NCI-H2171 (cell line): ENCODE data around the gene SMYD2.

Source experiments
- DNase-seq: peaks from one replicate; lab custom pipeline; 2025; lab: John Stamatoyannopoulos, UW

The SMYD2 gene

DNA sequence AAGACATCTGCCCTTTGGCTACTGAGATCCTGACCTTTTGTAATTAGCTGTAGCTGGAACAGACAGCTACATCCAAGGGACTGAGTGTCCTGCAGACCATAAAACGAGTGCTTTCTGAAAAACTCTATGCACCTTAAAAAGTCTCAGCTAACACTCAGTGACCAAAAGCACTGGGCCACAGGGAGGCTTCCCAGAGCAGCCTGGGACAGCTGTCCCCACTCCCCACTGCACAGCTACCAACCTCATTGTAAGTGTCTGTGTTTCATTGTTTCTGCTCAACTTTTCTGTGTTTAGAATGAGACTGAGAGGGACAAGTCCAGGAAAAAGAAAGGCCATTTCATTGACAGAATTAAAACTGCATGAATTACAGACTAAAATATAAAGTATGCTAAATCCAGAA is 80.7 kb downstream of the SMYD2 start:
- DNase-seq, result no peak

DNA sequence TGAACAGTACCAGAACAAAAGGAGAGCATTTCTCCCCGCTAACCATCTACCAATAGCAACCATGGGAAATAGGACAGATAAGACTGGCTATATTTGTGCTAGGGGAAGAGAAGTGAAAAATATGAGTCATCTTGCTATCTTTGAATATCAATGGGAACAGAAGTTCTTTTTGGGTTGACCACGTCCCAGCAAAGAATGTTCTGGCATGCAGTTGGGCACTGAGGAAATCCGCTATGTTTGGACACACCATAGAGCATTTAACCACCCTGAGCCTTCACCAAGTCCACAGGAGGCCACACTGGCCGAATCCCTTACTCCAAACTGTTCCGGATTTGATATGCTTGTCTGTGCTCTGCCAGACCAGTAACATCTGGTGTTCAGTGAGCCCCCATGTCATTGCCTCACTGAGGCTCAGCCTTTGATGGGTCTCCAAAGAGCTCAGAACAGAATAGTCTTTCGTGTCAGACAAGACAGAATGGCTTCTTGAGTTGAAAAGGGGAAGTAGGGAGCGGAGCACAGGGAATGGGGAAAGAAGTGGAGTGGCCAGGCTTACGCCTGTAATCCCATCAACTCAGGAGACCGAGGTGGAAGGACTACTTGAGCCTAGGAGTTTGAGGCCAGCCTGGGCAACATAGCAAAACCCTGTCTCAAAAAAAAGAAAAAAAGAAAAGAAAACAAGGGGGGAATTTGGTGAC is 81.4 kb downstream of the SMYD2 start:
- DNase-seq, result no peak

DNA sequence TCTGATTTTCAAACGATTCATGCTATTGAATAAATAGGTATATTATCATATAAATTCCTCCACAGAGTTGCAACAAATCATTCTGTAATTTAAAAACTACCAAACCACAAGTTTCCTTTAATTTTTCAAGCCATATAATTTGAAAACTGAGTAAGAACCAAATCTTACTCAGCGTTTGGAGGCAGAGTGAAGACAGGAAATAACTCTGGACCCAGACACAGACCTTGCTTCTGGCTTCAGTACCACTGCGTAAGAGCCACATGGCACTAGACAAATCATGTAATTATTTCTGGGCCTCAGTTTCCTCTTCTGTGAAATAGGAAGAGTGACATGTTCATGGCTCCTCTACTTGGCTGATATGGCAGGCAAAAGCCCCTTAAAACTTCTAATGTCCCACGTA is 82.4 kb downstream of the SMYD2 start:
- no peak for DNase-seq

DNA sequence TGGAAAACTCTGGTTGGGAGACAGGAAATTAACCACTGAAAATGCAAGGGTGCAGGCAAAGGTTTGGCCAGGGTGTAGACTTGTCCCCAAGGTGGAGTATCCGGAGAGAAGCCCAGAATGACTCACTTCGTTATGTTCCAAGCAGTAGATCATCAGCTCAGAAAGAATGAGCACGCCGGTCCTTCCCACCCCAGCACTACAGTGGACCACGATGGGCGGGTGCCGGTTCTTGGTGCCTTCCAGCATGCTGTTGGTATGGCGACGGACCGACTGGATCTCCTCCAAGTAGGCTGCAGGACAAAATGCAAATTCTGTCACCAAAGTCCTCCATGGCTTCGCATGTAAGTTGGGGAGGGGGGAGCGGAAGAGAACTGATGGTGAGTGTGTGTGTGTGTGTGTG is 83.4 kb downstream of the SMYD2 start:
- DNase-seq, result no peak

DNA sequence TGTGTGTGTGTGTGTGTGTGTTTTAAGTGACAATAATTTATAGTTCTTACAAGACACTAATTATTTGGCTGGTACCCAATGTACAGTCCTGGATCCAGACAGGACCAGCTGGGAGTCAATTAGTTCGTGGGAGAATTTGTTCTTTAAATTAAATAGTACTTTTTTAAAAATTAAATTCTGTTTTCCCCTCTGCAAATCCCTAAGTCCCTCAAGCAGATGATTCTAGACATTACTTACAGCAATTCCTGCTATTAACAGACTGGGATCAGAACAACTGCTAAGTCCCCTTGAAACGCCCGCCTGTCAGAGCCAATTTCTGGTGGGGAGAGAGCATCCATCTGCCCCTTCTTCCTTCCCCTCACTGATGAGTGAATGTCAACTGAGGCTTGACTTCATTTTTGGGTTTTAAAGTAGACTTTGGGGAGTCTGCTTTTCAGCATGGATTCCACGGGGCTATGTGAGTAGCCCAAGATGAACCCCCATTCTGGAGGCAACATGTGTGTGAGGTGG is 83.9 kb downstream of the SMYD2 start:
- peak; percentile 5 for DNase-seq

DNA sequence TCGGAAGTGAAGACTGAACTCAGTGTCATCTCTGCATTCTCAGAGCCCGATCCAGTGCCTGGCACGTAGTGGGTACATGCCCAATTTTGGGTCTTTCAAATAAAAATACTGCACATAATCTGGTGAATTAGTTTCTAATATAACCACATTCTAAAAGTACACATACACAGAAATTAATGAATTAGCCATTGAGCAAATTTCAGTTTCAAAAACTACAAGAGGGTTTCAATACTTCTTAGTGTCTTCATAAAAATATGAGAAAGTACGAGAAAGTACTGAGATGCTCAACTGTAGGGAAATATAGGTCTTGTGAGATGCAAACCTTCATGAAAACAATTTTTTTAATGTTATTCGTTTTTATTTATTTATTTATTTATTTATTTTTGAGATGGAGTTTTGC is 86.9 kb downstream of the SMYD2 start:
- DNase-seq, result no peak

DNA sequence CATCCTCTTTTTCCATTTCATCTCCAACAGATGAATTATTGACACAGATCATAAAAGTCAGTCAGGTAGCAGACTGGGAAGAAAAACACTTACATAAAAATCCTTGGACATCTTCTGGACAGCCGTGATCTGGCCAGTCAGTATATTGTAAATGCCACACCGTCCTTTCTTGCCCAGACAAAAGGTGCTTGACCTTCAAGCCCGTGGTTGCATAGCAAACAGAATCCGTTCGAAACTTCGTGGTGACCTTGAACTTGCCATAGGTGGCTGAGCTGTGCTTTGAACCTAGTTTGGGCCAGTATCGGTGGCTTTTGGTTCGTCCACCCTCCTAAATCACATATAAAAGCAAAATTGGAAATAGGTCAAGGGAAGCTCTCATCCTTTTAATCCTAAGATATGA is 88.4 kb downstream of the SMYD2 start:
- no peak for DNase-seq

DNA sequence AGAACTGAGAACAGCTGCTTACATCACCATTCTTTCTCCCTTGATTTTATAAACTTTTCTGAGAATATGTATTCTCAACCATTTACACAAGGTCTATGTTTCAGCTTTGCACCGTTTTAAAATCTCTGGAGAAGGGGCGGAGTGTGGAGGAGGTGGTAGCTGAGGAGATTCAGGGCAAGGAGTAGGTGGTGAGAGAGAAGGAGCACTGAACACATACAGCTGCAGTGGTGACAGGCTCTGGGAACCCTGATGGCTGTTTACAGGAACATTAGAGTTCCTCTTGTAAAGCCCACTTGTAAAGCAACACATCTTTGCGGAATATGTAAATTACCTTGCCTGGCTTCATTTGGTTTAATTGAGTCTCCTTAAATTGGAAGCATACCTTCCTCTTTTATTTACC is 89.7 kb downstream of the SMYD2 start:
- DNase-seq, result no peak

DNA sequence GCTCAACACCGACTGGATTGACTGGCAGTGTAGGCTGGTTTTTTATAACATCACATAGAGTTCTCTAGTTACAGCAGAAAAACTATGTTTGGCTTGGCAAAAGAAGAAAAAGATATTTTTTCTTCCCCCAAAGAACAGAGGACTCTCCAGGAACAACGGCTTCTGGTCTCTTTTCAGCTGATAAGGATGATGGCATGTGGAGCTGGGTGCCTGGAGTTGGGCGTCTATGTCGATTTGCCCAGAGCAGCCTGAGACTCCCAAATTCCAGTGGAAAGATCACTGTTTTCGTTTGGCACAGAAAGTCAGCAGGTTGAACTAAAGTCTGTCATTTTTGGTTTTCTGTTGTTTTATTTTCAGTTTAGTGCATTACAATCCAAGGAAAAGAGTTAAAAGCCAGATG is 91.1 kb downstream of the SMYD2 start:
- no peak for DNase-seq

DNA sequence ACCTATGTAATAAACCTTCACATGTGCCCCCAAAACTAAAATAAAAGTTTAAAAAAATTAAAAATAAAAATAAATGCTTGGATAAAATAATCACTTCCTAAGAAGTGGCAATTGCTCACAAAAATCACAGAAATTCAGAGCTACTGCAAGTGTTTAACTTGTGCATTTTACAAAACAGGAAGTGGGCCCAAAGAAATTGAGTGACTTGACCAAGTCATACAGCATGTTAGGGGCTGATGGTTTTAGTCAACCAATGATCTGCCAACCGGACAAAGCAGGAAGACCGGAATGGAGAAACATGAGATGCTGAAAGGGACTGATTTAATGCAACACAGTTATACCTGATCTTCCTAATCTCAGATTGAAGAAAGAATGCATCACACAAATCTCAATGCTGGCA is 96.5 kb downstream of the SMYD2 start:
- DNase-seq, result no peak

DNA sequence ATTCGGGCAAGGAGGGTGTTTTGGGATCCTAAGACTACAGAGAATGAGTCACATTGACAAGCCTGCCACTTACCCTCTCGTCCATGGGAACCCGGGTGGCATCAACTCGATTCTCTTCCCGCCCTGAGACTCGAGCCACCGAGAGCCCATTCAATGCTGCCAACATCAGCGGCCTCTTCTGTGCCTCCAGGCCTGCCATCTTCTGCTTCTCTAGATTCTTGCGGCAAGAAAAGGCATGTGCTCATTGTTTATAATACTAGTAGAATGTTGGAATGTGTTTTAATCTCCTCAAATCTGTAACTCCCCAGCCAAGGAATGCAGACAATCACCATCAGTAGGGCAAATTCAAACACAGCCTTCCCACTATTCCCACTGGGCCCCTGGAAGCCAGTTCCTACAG is 96.9 kb downstream of the SMYD2 start:
- no peak for DNase-seq

DNA sequence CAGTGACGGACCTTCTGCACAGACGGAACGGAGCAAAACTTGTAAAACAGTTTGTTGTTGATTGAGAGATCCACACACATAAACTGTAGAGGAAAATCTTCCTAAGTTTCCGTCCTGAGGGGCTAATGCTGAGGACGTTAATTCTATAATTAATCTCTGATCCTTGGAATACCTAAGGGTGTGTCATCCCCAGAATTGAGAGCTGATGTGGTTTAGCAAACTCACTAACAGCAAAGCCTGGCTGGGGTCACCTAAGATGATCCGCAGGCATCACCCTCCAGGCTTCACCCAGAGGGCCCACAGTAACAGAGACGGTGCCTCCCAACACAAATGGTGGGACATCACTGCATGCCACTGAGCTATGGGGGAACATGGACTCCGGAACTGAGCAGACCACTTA is 97.5 kb downstream of the SMYD2 start:
- DNase-seq, result no peak

DNA sequence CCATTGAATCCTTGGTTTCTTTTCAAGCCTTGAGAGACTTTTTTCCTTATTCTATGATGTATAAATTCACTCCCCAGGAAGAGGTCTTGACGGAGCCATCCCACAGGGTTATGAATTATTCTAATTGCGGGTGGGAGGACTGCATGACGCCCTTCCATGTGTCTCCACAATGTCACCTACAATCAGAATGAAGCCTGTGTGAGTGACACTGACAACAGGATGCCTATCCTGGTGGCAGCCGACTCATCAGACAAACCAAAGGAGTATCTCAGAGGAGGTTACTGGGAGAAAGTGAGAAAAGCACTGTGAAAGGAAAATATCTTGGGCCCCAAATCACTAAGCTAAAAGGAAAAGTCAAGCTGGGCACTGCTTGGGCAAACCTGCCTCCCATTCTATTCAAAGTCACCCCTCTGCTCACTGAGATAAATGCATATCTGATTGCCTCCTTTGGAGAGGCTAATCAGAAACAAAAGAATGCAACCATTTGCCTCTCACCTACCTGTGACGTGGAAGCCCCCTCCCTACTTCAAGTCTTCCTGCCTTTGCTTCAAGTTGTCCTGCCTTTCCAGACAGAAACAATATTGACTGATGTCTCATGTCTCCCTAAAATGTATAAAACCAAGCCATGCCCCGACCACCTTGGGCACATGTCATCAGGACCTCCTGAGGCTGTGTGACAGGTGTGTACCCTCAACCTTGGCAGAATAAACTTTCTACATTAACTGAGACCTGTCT is 98.4 kb downstream of the SMYD2 start:
- DNase-seq, result no peak

DNA sequence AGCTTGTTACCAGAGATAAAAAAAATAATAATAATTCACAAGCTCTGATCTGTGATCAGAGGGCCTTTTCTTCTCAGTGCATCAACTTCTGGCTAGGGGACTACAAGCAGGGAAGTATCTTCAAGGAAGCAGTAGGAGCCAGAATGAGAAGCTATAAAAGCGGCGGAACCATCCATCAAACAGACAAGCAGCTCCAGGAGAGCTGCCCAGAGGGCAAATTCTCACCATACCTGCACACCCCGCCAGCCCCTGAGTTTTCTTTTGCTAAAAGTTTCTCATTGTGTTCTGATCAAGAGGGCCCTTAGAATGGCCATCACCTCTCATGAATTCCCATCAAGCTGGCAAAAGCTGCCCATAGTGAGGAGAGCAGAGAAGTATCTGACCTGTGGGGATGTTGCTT is 99.4 kb downstream of the SMYD2 start:
- DNase-seq, result no peak

DNA sequence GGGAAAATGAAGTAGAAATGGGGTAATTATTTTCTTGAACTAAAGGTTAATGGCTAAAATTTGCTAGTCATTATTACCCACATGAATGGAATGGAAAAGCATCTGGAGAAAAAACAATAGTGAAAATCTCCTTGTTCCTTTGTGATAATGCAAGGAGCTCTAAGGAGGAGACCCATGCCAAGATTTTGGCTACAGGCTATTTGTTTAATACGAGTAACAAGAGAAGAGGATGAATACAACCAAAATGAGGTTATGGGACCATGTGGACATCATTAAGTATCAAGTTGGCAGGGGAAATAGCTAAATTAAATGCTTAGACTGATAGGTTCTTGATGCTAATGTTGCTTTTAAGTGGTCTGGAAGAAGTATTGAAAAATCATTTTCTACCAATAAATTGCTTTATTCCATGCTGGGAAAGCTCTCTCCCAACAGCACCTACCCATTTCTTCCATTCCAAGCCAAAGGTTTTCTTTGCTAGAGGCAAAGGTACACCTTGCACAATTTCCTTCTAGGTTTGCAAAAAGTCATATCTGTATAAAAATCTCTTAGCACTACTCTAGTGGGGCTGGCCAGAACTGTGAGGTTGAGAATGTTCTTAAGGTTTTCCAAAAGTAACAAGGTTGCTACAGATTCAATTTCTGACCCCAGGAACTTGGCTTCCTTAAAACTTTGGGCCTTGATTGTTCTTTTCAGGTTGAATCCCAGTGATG is 100.2 kb downstream of the SMYD2 start:
- DNase-seq, result no peak

DNA sequence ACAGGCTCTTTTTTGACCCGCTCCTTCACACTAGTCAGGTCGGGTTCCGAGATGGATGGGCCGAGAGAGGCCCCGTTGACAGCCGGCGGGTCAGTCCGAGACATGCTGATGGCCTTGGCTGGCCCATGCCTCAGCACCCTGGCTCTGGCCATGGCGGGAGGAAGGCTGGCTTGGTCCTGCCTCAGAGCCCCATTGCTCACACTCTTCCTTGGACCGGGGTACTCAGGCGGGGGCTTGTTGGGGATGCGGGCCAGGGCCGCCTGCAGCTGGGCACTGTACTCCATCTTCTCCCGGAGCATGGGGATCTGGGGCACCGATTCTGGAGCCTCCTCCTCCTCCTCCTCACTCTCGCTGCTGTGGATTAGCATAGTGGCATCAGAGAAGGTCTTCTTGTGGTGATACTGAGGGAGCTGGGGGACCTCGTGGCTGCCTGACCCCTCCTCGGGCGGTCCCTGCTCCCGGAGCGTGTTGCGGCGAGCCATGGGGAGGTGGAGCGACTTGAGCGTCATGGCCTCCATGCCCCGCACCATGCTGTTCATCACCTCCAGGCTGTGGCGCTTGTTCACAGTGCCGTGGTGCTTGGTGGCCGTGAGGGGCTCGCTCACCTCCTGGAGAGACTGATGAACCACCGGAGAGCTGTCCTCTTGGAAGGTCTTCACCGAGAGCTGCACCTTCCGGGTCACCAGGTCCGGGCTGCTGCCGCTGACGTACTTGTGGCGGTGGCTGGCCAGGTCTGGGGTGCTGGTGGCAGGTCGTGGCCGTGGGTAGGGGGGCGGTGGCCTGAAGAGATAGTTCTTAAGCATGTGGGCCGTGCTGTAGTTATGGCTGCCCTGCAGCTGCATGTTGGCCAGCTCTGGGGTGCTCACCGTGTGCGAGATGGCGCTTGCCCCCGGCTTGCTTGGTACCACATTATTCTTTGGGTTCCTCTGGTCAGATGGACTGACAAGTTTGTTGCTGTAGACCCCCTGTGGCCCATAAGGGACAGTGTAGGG is 102.7 kb downstream of the SMYD2 start:
- no peak for DNase-seq

DNA sequence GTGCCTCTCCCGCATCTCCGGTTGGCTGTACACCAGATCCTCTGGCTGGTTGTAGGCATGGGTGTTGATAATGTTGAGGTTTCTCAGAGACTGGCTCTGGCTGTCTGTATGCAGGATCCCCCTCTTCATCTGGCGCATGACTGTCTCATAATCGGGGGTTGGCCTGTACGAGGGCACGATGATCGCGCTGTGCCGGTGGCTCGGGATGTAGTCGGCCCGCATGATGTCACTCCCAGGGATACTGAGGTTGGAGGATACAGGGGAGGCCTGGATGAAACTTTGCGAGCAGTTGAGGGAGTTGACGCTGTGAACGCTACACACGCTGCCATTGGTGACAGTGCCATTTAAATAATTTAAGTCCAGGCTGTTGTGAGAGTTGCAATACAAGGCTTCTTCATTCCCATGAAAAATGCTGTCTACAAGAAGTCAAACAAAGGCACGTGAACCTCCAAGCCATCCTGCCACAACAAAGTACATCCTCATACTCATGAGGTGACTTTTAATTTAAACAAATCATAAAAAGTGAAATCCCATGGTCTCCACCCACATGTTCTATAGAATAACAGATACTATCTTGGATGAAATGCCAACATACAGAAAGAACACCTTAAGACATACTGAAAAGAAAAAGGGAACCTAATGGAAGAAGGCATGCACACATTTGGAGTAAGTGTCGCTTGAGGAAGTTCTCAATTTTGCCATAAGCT is 103.6 kb downstream of the SMYD2 start:
- no peak for DNase-seq

DNA sequence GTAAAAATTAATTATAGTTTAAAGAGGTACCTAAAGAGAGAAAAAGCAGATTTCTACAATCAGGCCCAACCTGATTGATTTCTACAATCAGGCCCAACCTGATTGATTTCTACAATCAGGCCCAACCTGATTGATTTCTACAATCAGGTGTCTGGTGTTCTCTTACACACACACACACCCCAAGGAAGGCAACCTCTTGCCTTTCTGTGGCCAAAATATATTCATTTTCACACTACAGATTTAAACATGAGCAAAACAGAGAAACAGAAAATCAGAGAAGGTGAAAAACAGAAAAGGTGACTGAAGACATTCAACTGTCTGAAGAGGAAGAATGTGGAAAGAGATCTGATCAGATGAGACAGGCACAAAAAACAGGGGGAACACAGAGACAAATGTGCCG is 104.5 kb downstream of the SMYD2 start:
- DNase-seq, result no peak

DNA sequence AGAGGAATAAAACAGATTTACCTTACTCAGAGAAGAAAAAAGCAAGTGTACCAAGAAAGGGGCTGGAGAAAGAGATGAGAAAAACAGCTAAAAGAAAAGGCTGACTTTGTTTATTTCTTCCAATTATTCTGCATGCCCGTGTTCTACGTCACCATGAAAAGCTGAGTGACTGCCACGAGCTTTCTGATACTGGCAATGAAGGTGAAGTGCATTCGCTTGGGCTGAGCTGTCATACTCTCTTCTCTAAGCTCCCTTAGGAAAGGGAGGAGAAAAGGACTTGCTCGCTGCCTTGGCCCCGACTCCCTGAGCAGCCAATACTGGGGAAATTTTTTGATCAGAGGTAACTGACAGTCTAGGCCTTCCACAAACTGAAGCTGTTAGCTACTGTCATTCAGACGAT is 105.4 kb downstream of the SMYD2 start:
- no peak for DNase-seq
